Epithelial cell of esophagus (primary cell): ENCODE measurements around the gene ZBTB24.
A peak's percentile ranks its signal among the peaks of the same experiment; 100 is the strongest.
"Not testable (repeated sequence)": the region's sequence is repeated elsewhere in the genome, so short reads cannot be mapped to it uniquely, and the experiment has no call there.

Experiments
- DNase-seq: peaks from one replicate; pipeline ENCODE4 v3.0.0; 2010; ENCODE audit warnings: low read depth
- H3K4me3 ChIP-seq: 2 replicates; pipeline ENCODE4 v1.5.1; 2011; ENCODE audit warnings: mild to moderate bottlenecking, low read length, control low read depth
- CTCF ChIP-seq: IDR thresholded peaks from 2 replicates; pipeline ENCODE4 v1.5.1; 2011; ENCODE audit warnings: low read depth, mild to moderate bottlenecking, low read length, control low read depth, inconsistent platforms; ENCODE audit not compliant: insufficient read depth; ENCODE audit errors: missing control alignments

ZBTB24 gene

GRCh38 chr6:109461733-109462526 is 21.1 kb downstream of the ZBTB24 start:
- H3K4me3 ChIP-seq, result no peak overlapping the region
- peak; percentile 87 for DNase-seq
- no peak for TF ChIP-seq CTCF

GRCh38 chr6:109461205-109461604 is 21.8 kb downstream of the ZBTB24 start:
- DNase-seq, H3K4me3 ChIP-seq: not testable (repeated sequence)

- TF ChIP-seq CTCF, result no peak
- DNase-seq, result no peak
- H3K4me3 ChIP-seq, result no peak overlapping the region
Measured at GRCh38 chr6:109460161-109460829, 22.7 kb downstream of the ZBTB24 start.

GRCh38 chr6:109458774-109459531 is 24.1 kb downstream of the ZBTB24 start:
- DNase-seq, result peak; percentile 19
- H3K4me3 ChIP-seq, result no peak overlapping the region
- TF ChIP-seq CTCF, result no peak

GRCh38 chr6:109457562-109457996 is 25.4 kb downstream of the ZBTB24 start:
- no peak for DNase-seq
- no peak for TF ChIP-seq CTCF
- no peak overlapping the region for H3K4me3 ChIP-seq

GRCh38 chr6:109456710-109457561 is 26.1 kb downstream of the ZBTB24 start:
- peak; percentile 15 for DNase-seq
- no peak for TF ChIP-seq CTCF
- no peak overlapping the region for H3K4me3 ChIP-seq

GRCh38 chr6:109456111-109456583 is 26.9 kb downstream of the ZBTB24 start:
- DNase-seq, result no peak
- TF ChIP-seq CTCF, result no peak
- H3K4me3 ChIP-seq, result peak overlapping the region; percentile 64
